CD4-positive, alpha-beta T cell treated with Interferon alpha-2 for 1 hour (primary cell): ENCODE measurements around the gene SLC25A38.
"Not testable (repeated sequence)": the region's sequence is repeated elsewhere in the genome, so short reads cannot be mapped to it uniquely, and the experiment has no call there.

Experiments used
- DNase-seq, 2 donors: peaks; one replicate each; pipeline ENCODE4 v3.0.0-alpha.2; 2020 to 2022

SLC25A38 gene

DNA sequence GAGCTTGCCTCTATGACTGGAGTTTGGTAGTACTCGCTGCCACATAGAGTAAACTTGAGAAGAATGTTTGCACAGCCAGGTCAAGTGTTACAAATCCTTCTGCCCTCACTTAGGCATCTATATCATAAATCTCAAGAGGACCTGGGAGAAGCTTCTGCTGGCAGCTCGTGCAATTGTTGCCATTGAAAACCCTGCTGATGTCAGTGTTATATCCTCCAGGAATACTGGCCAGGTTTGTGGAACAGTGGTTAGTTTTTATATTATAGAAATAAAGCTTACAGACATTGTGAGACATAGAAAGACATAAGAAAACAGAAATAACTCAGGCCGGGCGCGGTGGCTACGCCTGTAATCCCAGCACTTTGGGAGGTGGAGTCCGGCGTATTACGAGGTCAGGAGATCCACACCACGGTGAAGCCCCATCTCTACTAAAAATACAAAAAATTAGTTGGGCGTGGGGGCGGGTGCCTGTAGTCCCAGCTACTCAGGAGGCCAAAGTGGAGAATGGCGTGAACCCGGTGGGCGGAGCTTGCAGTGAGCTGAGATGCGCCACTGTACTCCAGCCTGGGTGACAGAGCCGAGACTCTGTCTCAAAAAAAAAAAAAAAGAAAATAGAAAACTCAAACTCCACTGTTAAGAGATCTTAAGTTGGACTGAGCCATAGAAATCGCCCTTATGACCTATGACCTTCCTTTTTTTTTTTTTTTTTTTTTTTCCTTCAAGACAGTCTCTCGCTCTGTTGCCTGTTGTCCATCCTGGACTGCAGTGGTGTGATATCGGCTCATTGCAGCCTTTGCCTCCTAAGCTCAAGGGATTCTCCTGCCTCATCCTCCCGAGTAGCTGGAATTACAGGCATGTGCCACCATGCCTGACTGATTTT lies 25.6 kb downstream of the SLC25A38 start:
- DNase-seq = peak in 1 of 2 donors; percentile 53

DNA sequence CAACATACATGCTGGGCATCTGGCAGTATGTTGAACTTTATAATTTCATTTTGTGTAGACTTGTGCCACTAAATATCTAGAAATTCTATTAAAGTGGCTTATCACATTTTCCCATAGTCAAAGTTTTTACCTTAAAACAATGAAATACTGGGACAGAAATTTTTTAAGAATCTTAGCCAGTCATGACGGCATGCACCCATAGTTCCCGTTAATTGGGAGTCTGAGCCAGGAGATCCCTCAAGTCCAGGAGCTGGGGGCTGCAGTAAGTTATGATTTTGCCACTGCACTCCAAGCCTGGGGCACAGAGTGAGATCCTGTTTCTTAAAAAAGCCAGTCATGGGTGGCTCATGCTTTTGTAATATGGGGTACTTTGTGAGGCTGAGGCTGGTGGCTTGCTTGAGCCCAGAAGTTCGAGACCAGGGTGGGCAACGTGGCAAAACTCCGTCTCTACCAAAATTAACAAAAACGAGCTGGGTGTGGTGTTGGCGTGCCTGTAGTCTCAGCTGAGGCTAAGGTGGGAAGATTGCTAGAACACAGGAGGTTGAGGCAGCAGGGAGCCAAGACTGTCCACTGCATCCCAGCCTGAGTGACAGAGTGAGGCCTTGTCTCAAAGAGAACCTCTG lies 26.5 kb downstream of the SLC25A38 start:
- DNase-seq = no peak

DNA sequence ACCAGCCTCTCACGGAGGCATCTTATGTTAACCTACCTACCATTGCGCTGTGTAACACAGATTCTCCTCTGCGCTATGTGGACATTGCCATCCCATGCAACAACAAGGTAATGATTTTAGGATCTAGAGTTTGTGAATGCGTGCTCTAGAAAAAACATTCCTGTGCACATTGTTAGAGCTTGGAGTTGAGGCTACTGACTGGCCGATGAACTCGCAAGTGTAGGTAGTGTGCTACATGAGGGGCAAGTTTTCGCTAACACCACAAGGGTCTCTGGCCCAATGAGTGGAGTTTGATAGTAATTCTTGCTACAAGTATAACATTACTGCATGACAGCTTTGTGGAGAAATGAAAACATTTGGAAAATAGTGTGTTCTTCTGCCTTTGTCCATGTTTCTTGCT lies 27.7 kb downstream of the SLC25A38 start:
- DNase-seq = no peak

DNA sequence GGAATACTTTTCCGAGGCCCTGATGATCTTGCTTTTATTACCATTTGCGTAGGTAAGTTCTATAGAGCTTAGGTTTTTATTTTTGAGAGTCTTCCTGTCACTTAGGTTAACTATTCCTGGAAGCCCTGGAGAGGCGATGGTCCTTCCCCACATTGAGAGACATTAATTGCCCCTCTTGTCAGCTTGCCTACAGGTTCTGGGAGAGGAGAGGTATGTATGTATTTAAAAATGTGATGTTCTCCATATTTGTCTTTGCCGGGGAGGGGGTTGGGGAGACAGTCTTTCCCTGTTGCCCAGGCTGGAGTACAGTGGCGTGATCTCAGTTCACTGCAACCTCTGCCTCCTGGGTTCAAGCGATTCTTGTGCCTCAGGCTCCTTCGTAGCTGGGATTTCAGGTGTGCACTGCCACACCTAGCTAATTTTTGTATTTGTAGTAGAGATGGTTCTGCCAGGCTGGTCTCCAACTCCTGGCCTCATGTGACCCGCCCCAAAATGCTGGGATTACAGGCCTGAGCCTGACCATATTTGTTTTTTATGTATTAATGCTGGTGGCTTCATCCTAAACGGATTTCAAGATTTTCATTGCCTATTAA lies 29.6 kb downstream of the SLC25A38 start:
- no peak for DNase-seq

DNA sequence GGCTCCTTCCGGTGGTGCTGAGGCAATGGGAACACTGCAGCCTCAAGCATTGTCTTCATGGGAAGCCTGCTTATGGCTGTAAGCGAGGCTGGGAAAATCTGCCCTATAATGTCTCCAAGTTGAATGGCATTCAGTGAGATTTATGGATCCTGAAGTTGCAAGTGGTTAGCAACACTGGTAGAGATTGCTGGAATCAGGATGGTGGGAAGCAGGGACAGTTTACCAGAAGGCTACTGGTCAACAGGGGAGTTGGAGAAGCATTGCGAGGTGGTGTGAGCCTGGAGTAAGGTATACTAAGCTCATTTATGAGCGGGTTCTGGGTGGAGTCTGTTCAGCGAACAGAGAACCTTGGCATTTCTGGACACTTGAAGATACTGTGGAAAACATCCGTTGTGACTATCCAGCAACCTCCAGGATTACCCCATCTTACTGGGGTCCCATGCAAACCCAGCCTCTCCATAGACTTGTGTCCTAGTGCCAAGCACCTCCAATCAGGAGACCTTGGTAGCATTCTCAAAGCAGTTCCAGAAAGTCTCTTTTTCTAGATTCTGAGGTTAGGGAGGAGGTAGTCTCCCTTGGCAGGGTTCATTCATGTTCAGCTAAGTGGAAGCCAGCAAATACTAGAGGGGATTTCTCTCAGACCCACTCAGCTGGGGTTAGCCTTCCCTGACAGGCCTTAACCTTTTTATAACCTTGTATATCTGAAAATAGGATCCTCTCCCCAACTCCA lies 30.7 kb downstream of the SLC25A38 start:
- DNase-seq = no peak

DNA sequence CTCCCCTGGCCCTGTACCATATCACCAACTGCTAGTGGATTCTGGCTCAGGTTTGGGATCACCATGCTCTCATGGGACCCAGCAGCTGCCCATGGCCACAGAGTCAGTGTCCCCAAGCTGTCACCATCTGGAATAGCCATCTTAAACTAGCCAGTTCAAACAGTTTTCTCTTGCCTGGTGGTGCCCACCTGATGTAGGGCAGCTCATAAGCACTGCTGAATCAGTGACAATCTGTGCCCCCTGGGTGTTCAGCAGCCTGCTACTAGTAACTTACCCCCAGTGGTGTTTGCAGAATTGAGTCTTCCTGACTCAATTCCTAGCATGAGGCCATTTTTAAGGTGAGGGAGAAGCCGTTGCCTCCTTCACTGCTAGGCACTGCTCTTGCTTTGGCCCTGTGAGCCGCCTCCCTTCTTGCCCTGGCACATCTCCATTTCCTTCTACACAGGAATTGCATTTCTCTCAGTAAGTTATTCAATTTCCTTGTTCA lies 31.3 kb downstream of the SLC25A38 start:
- no peak for DNase-seq

DNA sequence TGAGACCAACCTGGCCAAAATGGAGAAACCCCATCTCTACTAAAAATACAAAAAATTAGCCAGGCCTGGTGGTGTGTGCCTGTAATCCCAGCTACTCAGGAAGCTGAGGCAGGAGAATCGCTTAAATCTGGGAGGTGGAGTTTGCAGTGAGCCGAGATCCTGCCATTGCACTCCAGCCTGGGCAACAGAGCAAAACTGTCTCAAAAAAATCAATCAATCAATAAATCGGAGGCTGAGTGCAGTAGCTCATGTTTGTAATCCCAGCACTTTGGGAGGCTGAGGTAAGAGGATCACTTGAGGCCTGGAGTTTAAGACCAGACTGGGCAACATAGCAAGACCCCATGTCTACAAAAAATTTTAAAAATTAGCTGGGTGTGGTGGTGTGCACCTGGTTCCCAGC lies 32.1 kb downstream of the SLC25A38 start:
- DNase-seq = not testable (repeated sequence)

DNA sequence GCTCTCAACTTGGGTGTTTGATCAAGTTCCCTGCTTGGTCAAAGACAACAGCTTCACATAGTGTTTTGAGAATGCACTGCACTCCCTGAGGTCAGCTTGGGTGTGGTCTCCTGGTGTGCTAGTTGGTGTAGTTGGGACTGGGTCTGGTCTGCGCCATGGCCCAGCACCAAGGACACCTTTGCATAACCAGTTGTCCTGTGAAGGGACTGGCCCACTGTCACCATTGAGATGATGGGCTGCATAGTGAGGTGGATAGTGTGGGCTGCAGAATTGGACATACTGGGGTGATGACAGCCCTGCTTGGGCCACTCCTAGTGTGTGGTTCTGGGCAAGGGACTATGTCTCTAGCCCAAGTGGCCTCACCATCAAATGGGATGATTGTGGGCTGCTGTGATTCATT lies 32.8 kb downstream of the SLC25A38 start:
- DNase-seq = no peak

DNA sequence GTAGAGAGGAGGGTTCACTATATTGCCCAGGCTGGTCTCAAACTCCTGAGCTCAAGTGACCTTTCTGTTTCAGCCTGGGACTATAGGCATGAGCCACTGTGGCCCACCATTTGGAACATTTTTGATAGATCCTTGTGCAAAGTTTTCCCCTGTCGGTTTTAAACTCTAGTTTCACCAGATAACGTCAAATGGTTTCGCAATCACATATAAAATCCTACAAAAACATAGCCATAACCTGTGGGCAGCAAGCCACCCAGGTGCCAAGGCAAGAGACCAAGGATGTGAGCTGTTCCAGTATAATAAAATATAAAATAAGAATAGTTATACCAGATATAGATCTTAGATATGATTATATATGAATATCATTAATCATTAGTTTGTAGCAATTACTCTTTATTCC lies 33.8 kb downstream of the SLC25A38 start:
- not testable (repeated sequence) for DNase-seq

DNA sequence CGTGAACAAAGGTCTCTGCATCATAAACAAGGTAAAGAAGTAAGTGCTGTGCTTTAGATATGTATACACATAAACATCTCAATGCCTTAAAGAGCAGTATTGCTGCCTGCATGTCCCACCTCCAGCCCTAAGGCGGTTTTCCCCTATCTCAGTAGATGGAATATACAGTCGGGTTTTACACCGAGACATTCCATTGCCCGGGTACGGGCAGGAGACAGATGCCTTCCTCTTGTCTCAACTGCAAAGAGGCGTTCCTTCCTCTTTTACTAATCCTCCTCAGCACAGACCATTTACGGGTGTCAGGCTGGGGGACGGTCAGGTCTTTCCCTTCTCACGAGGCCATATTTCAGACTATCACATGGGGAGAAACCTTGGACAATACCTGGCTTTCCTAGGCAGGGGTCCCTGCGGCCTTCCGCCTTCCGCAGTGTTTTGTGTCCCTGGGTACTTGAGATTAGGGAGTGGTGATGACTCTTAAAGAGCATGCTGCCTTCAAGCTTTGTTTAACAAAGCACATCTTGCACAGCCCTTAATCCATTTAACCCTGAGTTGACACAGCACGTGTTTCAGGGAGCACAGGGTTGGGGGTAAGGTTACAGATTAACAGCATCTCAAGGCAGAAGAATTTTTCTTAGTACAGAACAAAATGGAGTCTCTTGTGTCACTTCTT lies 35.5 kb downstream of the SLC25A38 start:
- not testable (repeated sequence) for DNase-seq

DNA sequence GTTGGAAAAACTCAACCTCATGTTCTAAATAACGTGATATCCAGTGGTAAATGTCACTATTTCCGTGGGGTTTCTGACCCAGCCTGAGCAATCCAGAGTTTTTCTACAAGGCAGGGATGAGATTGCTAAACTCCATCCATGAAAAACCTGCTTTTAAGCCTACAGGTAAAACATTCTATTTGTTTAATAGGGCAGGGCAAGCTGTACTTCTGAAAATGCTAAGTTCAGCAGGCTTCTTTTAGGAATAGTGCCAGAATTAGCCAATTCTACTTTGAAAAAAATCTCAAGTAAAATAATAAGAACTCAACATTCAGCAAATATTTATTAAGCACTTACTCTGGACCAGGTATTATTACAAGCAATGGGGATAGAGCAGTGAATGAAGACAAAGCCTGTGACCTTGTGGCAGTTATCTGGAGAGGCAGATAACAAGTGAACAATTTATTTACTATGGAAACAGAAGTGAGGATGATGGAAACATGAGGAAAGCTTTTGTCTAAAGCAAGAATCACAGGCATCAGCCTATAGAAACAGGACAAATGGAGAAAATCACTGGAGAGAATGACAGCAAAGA lies 36.7 kb downstream of the SLC25A38 start:
- DNase-seq = no peak

DNA sequence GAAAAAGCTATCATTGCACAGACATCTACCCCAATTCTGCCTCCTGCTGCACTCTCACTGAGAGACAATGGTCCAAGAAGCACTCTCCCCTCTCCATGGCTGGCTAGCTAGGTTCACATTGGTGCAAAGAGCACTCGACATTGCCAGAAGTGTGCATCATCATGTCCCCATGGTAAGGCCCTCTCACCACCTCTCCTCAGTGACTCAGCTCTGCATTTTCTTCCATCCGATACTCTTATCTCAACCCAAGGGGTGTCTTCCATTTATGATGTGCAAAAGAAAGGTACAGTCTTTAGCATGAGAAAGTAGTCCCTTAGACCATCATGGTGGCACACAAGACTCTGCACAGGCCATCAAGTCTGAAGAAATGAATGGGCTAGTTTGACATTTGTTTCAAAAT lies 37.4 kb downstream of the SLC25A38 start:
- no peak for DNase-seq

DNA sequence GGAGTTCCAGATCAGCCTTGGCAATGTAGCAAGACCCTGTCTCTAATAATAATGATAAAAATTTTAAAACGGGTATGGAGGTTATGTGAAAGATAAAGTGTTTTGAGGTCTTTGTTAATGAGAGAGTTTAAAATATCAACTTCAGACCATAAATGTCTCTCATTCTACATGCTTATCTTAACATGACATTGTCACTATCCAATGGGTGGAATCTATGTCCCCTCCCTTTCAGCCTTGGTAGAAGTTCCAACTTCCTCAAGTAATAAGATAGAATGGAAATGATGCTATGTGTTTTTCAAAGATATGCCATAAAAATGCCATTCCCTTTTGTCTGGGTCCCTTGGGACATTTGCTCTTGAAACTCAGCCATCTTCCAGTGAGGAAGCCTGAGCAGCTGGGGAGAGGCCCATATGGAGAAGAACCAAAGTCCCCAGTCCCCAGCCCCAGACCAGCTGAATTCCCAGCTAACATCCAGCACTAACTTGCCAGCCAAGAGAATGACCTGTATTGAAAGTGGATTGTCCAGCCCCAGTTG lies 40.3 kb downstream of the SLC25A38 start:
- DNase-seq = no peak

DNA sequence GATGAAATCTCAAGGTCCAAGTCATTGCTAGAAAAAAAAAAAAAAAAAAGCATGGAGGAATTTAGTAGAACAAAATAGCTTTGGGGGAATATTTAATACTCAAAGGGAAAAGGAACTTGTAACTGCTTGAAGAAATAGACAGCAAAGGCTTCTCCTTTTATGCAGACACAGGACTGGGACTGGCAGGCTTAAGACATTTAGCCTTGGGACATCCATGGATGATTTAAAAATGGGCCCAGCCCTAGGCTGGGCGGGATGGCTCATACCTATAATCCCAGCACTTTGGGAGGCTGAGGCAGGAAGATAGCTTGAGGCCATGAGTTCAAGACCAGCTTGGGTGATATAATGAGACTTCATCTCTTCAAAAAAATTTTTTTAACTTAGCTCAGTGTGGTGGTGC lies 43.1 kb downstream of the SLC25A38 start:
- DNase-seq = no peak

DNA sequence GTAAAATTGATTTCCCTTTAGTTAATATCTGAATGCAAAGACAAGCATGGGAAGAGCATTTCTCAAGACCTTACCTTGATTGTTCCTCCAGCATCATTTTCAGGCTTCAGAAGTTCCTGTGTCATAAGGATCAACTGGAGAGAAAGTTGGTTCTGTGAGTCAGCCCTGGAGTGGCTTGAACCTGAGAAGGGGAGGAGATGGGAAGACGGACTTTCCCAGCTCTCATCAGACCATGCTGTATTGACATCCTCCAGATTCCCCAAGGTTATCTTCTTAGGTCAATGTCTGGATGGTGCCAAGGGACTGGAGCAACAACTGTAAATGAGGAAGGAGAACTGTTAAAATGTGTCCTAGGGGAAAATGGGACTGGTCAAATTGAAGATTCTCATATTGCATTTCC lies 44.3 kb downstream of the SLC25A38 start:
- DNase-seq = no peak

DNA sequence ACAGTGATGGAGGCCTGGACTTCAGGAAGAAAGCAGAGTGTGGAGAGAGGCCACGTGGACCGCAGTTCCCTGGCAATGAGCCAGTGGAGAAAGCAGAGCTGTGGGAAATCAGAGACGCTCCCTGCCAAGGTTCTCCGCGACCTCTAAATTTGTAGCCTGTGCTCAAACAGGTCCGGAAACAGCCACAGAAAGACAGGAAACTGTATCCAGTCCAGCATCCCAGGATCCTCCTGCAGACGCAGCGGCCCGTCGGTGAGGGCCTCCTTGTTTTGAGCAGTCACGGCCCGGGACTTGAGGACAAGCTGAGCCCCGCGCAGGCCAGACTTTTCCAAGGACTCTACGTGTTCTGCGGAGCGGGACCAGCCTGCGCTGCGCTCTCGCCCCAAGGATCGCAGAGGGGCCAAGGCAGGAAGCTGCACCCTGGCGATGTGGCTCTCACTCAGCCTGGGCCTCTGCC lies 45.6 kb downstream of the SLC25A38 start:
- no peak for DNase-seq

DNA sequence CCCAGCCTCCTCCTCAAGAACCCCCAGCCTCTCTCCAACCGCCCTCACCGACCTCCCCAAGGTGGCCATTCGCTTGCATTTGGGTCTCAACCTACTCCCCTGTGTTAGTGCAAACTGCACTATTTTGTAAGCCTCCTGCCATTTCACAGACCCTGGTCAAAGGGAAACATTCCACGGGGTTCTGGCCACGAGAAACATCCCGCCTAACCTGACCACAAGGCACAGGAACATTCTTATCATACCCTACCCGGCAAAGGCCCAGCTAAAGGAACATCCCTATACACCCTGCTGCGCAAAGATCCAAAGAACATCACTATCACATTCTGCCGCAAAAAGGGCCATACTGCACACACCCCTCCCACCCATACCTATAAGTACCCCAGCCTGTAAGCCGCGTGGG lies 46.3 kb downstream of the SLC25A38 start:
- DNase-seq = no peak

DNA sequence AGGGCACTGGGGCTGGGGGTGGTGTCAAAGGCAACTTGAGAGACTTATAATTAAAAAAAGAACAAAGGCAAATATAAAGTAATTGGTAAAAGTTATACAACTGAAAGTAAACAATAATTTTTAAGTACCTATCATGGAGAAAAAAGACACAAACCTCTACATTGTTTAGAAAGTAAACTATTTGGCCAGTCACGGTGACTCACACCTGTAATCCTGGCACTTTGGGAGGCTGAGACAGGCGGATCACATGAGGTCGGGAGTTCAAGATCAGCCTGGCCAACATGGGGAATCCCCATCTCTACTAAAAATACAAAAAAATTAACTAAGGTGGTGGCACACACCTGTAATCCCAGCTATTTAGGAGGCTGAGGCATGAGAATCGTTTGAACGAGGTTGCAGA lies 49.2 kb downstream of the SLC25A38 start:
- no peak for DNase-seq

DNA sequence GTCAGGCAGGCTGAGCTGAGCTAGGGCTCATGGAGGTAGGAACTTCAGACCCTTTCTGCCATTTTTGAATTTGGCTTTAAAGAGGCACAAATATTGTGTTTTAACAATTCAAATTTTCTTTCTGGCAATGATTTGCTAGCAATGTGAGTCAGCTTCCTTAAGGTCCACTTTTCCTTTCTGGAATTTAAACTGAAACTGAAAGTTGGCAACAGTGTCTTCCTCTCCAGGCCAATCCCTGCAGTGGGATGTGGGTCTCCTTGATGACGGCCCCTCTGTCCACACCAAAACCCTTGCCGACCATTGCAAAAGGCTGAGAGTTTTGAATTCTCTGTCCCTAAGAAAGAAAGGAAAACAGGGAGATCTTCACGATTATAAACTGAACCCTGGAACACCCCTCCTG lies 50.5 kb downstream of the SLC25A38 start:
- DNase-seq = no peak

DNA sequence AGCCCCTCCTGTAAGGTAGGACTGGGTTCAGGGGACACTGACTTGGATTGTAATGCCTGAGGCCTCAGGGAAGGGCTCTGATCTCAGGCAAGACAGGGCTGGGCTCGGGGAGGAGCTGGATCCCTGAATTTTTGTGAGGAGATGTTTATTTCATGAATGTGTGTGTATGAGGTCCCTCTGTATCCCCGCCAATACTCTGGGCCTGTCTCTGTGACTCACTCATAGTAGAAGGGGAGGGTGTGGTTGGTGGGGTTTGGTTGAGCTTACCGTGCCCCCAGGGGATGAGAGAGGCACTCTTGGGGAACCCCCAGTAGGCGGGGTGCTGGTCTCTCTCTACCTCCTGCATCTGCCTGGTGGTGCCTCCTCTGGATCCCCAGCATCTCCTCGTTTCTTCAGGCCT lies 51.4 kb downstream of the SLC25A38 start:
- DNase-seq = no peak

DNA sequence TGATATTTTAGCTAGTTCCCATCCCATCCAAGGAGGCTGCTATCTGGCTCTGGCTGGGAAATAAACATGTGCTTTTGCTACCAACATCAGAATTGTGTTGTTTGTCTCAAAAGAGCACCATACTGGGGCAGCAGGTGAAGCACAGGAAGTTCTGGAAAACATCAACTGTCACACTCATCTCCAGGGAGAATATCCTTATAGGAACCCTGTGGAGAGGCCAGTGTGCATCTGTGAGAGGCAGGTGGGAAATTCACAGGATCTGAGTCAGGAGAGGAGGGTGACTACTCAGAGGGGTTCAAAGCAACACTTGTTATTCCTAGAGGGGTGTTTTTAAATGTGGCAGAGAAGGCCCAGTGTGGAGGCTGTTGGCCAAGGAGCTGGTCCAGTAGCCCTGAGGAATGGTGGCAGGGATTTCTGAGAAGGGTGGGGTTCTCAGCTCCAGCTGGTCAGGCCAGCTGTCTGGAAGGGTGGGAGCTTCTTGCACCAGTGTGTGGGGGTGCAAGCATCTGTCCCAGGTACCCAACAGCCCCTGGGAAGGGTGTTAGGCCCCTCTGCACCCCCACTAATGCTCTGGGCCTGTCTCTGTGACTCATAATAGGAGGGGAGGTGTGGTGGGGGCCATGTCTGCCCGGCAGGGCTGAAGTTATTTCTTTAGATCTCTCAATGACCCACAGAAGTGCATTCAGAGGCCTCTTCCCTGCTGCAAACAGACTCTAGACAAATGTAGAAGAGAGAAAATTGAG lies 52.0 kb downstream of the SLC25A38 start:
- DNase-seq = no peak
